ENCODE measurements around the gene CPSF3.
"Not testable (repeated sequence)": the region's sequence is repeated elsewhere in the genome, so short reads cannot be mapped to it uniquely, and the experiment has no call there.

Gene CPSF3

DNA sequence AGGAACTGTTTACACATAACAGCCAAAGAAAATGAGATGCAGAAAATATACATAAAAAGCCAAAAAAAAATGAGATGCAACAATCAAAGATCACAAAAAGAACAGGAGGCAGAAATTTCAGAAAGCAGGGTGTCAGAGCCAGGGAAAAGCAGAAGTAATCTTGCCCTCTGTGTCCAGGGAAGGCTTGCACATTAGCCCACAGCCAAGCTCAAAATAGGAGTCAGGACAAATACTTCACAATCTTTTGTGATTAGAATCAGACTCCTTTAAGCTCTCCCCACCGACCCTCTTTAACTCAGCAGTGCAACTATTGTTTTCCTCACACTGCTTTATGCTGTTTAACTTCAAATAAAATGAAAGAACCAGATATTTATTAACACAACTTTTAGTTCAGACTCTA lies 85.5 kb downstream of the CPSF3 start:
- H3K27me3 ChIP-seq (replicated peaks; ENCODE audit: control insufficient read depth, insufficient read depth, low read length, poor library complexity, severe bottlenecking), result no peaks in the 10 kb centered on the region

DNA sequence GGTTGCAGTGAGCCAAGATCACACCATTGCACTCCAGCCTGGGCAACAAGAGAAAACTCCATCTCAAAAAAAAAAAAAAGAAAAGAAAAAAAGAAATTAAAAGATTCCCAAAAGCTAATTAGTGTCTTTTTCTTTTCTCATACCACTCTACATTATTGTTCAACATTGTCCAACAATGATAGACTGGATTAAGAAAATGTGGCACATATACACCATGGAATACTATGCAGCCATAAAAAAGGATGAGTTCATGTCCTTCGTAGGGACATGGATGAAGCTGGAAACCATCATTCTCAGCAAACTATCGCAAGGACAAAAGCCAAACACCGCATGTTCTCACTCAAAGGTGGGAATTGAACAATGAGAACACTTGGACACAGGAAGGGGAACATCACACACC lies 90.5 kb downstream of the CPSF3 start:
- not testable (repeated sequence) for H3K9me3 ChIP-seq (ENCODE audit: control insufficient read depth, low read length); H3K27me3 ChIP-seq (replicated peaks; ENCODE audit: control insufficient read depth, insufficient read depth, low read length, poor library complexity, severe bottlenecking); H3K4me3 ChIP-seq (ENCODE audit: insufficient read depth, low read depth, low read length, poor library complexity, severe bottlenecking); H3K4me1 ChIP-seq (ENCODE audit: control insufficient read depth, insufficient read depth, low read length, poor library complexity, severe bottlenecking); DNase-seq; H3K27ac ChIP-seq (ENCODE audit: insufficient read depth, low read length, poor library complexity, severe bottlenecking)
- peaks cover 40% of the 10 kb centered on the region for H3K36me3 ChIP-seq (ENCODE audit: control insufficient read depth, insufficient read depth, low read length)

More for the DNA sequence above, 85.5 kb downstream of the CPSF3 start:
- no peak for DNase-seq
- Histone ChIP-seq H3K27ac (ENCODE audit: insufficient read depth, low read length, poor library complexity, severe bottlenecking) (no peak overlapping the region), H3K4me1 (ENCODE audit: control insufficient read depth, insufficient read depth, low read length, poor library complexity, severe bottlenecking) (no peaks in the 10 kb centered on the region), H3K4me3 (ENCODE audit: insufficient read depth, low read depth, low read length, poor library complexity, severe bottlenecking) (no peak overlapping the region), H3K9me3 (ENCODE audit: control insufficient read depth, low read length) (no peaks in the 10 kb centered on the region), H3K36me3 (ENCODE audit: control insufficient read depth, insufficient read depth, low read length) (peaks cover 57% of the 10 kb centered on the region)

DNA sequence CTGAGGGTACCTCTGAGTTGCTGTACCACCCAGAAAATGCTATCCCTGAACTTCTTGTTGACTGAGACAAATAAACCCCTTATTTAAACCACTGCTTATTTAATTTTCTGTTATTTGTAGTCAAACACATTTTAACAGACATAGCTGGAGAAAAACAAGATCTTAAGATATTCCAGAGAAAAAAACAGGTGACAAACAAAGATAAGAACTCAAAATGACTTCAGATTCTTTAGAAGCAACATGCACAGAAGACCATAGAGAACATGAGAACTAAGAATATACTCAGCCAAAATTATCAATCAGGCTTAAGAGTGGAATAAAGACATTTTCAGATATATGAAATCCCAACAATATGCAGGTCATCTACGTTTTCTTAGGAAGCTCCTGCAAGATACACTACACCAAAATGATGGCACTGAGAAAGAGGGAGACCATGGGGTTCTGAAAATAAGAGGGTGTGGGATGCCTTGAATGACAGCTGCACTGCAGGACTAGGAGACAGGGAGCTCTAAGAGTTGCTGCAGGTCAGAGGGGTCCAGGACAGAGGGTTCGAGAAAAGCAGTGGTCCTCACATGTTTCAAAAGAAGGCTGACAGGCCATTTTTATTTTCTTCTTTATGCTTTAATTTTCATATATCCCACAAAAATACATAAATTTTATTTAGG lies 93.8 kb downstream of the CPSF3 start:
- no peak overlapping the region for H3K4me3 ChIP-seq (ENCODE audit: insufficient read depth, low read depth, low read length, poor library complexity, severe bottlenecking)
- H3K27me3 ChIP-seq (replicated peaks; ENCODE audit: control insufficient read depth, insufficient read depth, low read length, poor library complexity, severe bottlenecking), result no peaks in the 10 kb centered on the region
- no peaks in the 10 kb centered on the region for H3K9me3 ChIP-seq (ENCODE audit: control insufficient read depth, low read length)
- DNase-seq, result no peak
- H3K36me3 ChIP-seq (ENCODE audit: control insufficient read depth, insufficient read depth, low read length), result peaks cover 41% of the 10 kb centered on the region
- no peaks in the 10 kb centered on the region for H3K4me1 ChIP-seq (ENCODE audit: control insufficient read depth, insufficient read depth, low read length, poor library complexity, severe bottlenecking)
- H3K27ac ChIP-seq (ENCODE audit: insufficient read depth, low read length, poor library complexity, severe bottlenecking), result no peak overlapping the region

DNA sequence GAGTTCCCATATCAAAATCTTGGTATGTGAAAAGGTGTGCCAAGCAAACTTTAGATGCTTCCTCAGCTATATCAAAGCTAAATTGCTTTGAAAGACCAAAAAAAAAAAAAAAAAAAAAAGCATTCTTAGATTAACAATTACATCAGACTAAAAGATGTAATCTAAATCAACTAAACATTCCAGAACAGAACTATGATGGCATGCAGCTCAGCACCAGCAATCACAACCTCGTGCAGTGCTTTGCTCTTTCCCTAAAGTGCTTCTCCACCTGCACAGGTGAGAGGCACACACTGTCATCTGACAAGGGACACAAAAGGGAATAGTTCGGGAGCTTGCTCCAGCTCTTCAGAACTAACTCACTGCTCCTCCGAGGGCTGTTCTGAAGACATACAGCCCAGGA lies 94.7 kb downstream of the CPSF3 start:
- no peaks in the 10 kb centered on the region for H3K9me3 ChIP-seq (ENCODE audit: control insufficient read depth, low read length)
- no peak overlapping the region for H3K27ac ChIP-seq (ENCODE audit: insufficient read depth, low read length, poor library complexity, severe bottlenecking)
- peaks cover 42% of the 10 kb centered on the region for H3K36me3 ChIP-seq (ENCODE audit: control insufficient read depth, insufficient read depth, low read length)
- no peaks in the 10 kb centered on the region for H3K27me3 ChIP-seq (replicated peaks; ENCODE audit: control insufficient read depth, insufficient read depth, low read length, poor library complexity, severe bottlenecking)
- H3K4me3 ChIP-seq (ENCODE audit: insufficient read depth, low read depth, low read length, poor library complexity, severe bottlenecking), result no peak overlapping the region
- no peak for DNase-seq
- H3K4me1 ChIP-seq (ENCODE audit: control insufficient read depth, insufficient read depth, low read length, poor library complexity, severe bottlenecking), result no peaks in the 10 kb centered on the region

DNA sequence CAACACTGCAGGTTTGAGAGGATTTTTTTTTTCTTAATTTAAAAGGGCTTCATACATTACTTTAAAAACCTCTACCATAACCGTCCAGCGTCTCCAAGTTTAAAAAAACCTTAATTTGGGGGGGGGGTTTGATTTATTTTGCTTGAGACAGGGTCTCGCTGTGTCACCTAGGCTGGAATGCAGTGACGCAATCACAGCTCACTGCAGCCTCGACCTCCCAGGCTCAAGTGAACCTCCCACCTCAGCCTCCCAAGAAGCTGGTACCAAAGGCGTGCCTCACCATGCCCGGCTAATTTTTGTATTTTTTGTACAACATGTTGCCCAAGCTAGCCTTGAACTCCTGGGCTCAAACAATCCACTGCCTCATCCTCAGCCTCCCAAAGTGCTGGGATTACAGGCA lies 95.3 kb downstream of the CPSF3 start:
- no peaks in the 10 kb centered on the region for H3K27me3 ChIP-seq (replicated peaks; ENCODE audit: control insufficient read depth, insufficient read depth, low read length, poor library complexity, severe bottlenecking)
- peaks cover 42% of the 10 kb centered on the region for H3K36me3 ChIP-seq (ENCODE audit: control insufficient read depth, insufficient read depth, low read length)
- H3K9me3 ChIP-seq (ENCODE audit: control insufficient read depth, low read length), result no peaks in the 10 kb centered on the region
- no peak overlapping the region for H3K4me3 ChIP-seq (ENCODE audit: insufficient read depth, low read depth, low read length, poor library complexity, severe bottlenecking)
- DNase-seq, result no peak
- no peaks in the 10 kb centered on the region for H3K4me1 ChIP-seq (ENCODE audit: control insufficient read depth, insufficient read depth, low read length, poor library complexity, severe bottlenecking)
- H3K27ac ChIP-seq (ENCODE audit: insufficient read depth, low read length, poor library complexity, severe bottlenecking), result no peak overlapping the region

DNA sequence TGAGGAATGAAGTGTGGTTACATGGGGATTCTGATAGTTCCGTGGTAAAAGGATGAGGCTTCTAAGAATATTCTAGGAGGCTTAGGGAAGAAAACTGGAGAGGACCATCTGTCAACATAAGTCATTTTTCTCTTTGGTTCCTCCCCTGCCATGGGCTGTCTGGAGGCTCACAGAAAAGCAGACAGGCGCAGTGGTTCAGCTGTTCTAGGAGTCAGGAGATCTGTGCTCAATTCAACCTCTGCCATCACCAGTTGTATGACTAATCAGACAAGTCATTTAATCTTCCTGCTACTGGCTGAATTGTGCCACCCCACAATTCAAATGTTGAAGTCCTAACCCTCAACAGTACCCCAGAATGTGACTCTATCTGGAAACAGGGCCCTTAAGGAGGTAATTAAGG lies 95.8 kb downstream of the CPSF3 start:
- peaks cover 46% of the 10 kb centered on the region for H3K36me3 ChIP-seq (ENCODE audit: control insufficient read depth, insufficient read depth, low read length)
- no peaks in the 10 kb centered on the region for H3K9me3 ChIP-seq (ENCODE audit: control insufficient read depth, low read length)
- no peaks in the 10 kb centered on the region for H3K4me1 ChIP-seq (ENCODE audit: control insufficient read depth, insufficient read depth, low read length, poor library complexity, severe bottlenecking)
- no peak overlapping the region for H3K27ac ChIP-seq (ENCODE audit: insufficient read depth, low read length, poor library complexity, severe bottlenecking)
- no peak overlapping the region for H3K4me3 ChIP-seq (ENCODE audit: insufficient read depth, low read depth, low read length, poor library complexity, severe bottlenecking)
- no peaks in the 10 kb centered on the region for H3K27me3 ChIP-seq (replicated peaks; ENCODE audit: control insufficient read depth, insufficient read depth, low read length, poor library complexity, severe bottlenecking)
- no peak for DNase-seq
